KOPT-K1 (cell line): ENCODE data around the gene SLC35E1.
"Not testable (repeated sequence)": the region's sequence is repeated elsewhere in the genome, so short reads cannot be mapped to it uniquely, and the experiment has no call there.

ENCODE experiments used
- H3K27ac ChIP-seq: fragments of 200-600 bp; sonication (generic); 2 replicates; pipeline ENCODE4 v1.5.1; 2016; ENCODE audit warnings: antibody characterized with exemption, mild to moderate bottlenecking, low read depth, low read length; ENCODE audit not compliant: poor library complexity, severe bottlenecking
- H3K36me3 ChIP-seq: fragments of 200-600 bp; sonication (generic); 2 replicates; pipeline ENCODE4 v1.5.1; 2017; ENCODE audit warnings: antibody characterized with exemption, mild to moderate bottlenecking, low read length, moderate library complexity; ENCODE audit not compliant: insufficient read depth
- H3K9me3 ChIP-seq: fragments of 200-600 bp; sonication (generic); 2 replicates; pipeline ENCODE4 v1.5.1; 2017; ENCODE audit warnings: antibody characterized with exemption, low read length, mild to moderate bottlenecking; ENCODE audit not compliant: insufficient read depth, poor library complexity, severe bottlenecking

Gene SLC35E1

DNA sequence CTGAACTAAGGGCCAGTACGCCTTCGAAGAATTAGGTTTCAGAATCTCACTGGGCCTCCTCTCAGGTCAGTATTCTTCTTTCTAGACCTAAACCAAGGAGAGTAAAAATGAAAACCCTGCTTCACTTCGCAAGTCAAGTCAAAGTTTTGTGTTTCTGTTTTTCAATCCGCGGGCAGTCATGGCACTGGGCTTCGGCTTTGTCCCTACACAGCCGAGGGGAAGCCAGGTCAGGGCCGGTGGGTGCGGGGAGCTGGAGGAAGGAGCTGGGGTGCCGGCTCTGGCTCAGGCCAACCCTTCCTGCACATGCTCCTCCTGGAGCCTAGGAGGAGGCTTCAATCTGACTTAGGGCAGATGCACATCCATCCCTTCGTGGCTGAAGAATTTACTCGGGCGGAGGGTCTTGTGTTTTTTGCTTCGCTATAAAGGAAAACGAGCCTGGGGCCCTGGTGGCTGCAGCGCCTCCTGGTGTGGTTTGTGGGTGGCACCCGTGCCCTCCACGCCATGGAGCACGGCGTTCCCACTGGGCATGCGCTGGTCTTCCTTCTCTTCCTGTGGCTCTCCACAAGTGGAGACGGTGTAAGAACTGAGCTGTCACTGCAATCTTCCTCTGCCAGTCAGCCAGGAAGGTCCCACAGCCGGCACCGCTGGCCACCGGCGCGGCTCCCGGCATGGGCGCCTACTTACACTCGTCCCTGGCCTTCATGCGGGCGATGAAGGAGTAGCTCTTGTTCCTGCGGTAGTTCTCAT, 53.6 kb downstream of the SLC35E1 start:
- no peaks in the 10 kb centered on the region for H3K9me3 ChIP-seq
- H3K27ac ChIP-seq, result no peak overlapping the region
- H3K36me3 ChIP-seq, result peaks cover 82% of the 10 kb centered on the region

- no peaks in the 10 kb centered on the region for H3K9me3 ChIP-seq
- no peak overlapping the region for H3K27ac ChIP-seq
- H3K36me3 ChIP-seq, result peaks cover 76% of the 10 kb centered on the region
Measured at GRCh38 chr19:16518061-16518460, 54.2 kb downstream of the SLC35E1 start.

DNA sequence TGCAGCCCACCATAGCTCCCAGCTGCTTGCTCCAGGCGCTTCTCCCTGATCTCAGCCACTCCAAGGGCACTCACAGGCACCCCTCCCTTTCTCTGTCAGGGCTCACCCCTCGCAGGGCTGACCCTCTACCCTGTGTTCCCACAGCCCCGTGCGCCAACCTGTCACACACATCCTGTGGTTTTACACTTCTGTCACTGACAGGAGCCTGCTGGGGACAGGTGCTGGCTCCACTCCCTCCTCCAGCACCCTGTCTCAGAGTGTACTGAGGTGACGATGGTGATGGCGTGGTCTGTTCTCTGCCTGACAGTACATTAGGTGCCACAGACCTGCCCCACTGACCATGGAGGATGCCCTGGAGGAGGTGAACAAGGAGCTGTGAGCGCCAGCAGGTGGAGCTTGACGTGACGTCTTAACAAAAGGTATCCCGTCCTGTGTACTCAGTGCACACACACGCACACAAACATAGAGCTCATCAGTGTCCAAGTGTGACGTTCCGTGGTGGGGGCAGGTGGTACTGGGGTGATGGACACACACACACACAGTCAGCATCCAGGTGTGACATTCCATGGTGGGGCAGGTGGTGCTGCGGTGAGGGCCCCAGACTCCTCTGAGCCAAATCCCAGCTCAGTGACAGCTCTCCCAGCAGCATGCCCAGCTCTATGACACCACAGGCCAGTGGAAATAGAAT, 55.1 kb downstream of the SLC35E1 start:
- Histone ChIP-seq H3K9me3 (no peaks in the 10 kb centered on the region), H3K27ac (no peak overlapping the region), H3K36me3 (peaks cover 74% of the 10 kb centered on the region)

DNA sequence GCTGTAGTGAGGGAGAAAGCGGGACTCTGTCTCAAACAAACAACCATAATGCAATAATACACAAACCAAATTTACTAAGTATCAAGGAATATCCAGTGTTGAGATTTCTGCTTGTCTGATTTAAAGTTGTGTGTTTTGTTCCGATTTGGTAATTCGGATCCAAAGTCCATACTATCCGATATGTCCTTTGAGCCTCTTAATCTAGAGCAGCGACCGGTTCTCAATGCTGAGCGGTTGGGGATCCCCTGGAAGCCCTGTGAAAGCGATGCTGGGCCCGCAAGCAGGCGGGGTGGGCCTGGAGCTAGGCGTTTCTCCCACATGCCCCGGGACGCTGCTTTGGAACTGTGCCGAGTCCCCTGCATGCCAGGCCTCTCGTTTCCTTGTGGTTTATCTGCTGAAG, 55.8 kb downstream of the SLC35E1 start:
- no peaks in the 10 kb centered on the region for H3K9me3 ChIP-seq
- no peak overlapping the region for H3K27ac ChIP-seq
- peaks cover 67% of the 10 kb centered on the region for H3K36me3 ChIP-seq

DNA sequence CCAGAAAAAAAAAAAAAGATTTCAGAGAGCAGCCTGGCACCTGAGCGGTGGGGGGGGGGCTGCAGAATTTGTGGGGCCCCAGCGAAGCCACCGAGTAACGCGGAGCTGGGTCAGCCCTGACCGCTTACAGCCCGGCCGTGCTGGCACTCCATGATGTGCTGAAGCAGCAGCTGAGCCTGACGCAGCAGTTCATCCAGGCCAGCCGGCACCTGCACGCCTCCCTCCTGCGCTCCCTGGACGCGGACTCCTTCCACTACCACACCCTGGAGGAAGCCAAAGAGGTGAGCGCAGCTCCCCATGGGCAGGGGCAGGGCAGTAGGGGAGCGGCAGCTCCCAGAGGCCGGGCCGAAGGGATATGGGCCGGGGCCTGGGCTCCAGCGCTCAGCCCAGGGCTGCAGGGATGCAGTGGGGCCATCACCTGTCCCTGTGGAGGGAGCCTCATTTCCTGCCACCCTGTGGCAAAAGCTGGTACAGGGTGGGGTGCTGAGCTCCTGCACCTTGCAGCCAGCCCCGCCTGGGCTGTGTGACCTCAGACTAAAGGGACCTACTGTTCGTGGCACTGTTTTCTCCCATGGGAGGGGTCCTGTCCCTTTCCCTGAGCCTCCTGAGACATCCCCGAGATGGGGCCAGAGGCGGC, 57.7 kb downstream of the SLC35E1 start:
- Histone ChIP-seq H3K36me3 (peaks cover 61% of the 10 kb centered on the region), H3K9me3 (no peaks in the 10 kb centered on the region)

GRCh38 chr19:16512611-16513010, 59.6 kb downstream of the SLC35E1 start:
- peaks cover 47% of the 10 kb centered on the region for H3K36me3 ChIP-seq
- H3K27ac ChIP-seq, H3K9me3 ChIP-seq: not testable (repeated sequence)

More for the DNA sequence above, 57.7 kb downstream of the SLC35E1 start:
- no peak overlapping the region for H3K27ac ChIP-seq

GRCh38 chr19:16509141-16510061, 62.8 kb downstream of the SLC35E1 start:
- Histone ChIP-seq H3K27ac (no peak overlapping the region), H3K9me3 (no peaks in the 10 kb centered on the region), H3K36me3 (peaks cover 28% of the 10 kb centered on the region; the same call in 1 of the 2 replicates)

GRCh38 chr19:16508546-16508945, 63.7 kb downstream of the SLC35E1 start:
- Histone ChIP-seq H3K36me3 (peaks cover 36% of the 10 kb centered on the region; the same call in 1 of the 2 replicates), H3K9me3 (no peaks in the 10 kb centered on the region), H3K27ac (no peak overlapping the region)

DNA sequence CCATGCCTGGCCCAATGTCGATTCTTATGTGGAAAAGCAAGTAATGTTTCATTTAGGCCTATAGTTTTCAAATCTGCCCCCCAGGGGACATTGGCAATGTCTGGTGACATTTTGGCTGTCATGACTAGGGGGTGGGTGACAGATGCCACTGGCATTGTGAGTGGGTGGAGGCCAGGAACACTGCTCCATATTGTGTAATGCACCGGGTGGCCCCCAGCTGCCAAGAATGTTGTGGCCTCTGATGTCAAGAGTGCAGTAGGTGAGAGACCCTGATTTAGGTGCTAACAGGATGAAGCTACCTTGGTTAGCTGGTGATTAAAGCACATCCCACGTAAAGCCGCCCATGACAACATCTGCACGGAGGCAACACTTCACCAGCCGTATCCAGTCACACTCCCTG, 65.3 kb downstream of the SLC35E1 start:
- no peak overlapping the region for H3K27ac ChIP-seq
- peaks cover 40% of the 10 kb centered on the region; the same call in 1 of the 2 replicates for H3K36me3 ChIP-seq
- no peaks in the 10 kb centered on the region for H3K9me3 ChIP-seq

- H3K27ac ChIP-seq, H3K9me3 ChIP-seq: not testable (repeated sequence)
- H3K36me3 ChIP-seq, result peaks cover 40% of the 10 kb centered on the region; the same call in 1 of the 2 replicates
Measured at GRCh38 chr19:16506161-16506560, 66.1 kb downstream of the SLC35E1 start.

DNA sequence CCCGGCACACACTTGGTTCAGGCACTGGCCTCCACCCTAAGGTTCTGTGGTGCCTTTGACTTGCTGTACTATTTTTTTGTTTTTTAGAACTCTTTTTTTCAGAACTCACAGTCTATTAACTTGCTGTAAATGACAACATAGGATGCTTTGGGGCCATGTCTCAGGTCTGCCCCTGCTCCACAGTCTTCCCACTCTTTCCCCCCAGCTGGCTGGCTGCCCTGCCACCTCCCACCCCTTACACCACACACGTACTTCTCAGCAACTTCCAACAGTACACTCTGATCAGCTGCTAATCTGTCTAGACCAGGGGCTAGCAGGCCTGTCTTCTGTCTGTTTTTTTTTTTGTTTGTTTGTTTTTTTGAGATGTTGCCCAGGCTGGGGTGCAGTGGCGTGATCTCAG, 67.9 kb downstream of the SLC35E1 start:
- Histone ChIP-seq H3K9me3 (no peaks in the 10 kb centered on the region), H3K27ac (no peak overlapping the region), H3K36me3 (peaks cover 25% of the 10 kb centered on the region; the same call in 1 of the 2 replicates)
